ENCODE measurements around the gene TERT.

Gene TERT

DNA sequence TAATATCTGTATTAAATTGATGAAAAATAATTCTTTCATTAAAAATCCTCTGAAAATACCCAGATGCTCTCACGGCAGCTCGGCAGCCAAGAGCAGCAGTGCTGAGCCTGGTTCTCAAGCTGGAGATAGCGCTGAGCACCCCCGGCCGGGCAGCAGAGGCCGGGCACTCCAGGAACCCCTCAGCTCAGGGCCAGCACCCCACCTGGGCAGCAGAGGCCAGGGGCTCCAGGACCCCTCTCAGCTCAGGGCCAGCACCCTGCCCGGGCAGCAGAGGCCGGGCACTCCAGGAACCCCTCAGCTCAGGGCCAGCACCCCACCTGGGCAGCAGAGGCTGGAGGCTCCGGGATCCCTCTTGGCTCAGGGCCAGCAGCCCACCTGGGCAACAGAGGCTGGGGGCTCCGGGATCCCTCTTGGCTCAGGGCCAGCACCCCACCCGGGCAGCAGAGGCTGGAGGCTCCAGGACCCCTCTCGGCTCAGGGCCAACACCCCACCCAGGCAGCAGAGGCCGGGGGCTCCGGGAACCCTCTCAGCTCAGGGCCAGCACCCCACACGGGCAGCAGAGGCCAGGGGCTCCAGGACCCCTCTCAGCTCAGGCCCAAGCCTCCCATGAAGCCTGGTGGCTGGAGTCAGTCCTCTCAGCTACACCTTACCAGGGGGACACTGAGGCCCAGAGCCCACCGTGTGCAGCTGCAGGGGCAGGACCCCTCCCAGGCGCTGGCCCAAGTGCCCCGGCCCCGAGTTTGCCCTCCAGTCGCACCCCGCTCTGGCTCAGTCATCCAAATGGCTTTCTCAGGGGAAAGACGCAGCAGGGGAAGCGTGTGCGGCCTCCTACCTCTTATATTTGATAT lies 28.3 kb upstream of the TERT start:
- Histone ChIP-seq H3K27ac (ENCODE audit: low read length) (no peak overlapping the region), H3K9me3 (ENCODE audit: control insufficient read depth in 1 of 2, low read length in 2 of 2) (no peaks in the 10 kb centered on the region), H3K4me3 (ENCODE audit: low read depth in 1 of 2, low read length in 2 of 2) (no peak overlapping the region), H3K27me3 (ENCODE audit: low read depth, low read length) (no peaks in the 10 kb centered on the region), H3K4me1 (ENCODE audit: control insufficient read depth in 1 of 2, insufficient read depth in 2 of 2, low read length in 2 of 2) (no peaks in the 10 kb centered on the region), H3K36me3 (ENCODE audit: control insufficient read depth in 1 of 2, insufficient read depth in 2 of 2, low read length in 2 of 2) (peaks cover 43 to 80% of the 10 kb centered on the region in 2 donors)

DNA sequence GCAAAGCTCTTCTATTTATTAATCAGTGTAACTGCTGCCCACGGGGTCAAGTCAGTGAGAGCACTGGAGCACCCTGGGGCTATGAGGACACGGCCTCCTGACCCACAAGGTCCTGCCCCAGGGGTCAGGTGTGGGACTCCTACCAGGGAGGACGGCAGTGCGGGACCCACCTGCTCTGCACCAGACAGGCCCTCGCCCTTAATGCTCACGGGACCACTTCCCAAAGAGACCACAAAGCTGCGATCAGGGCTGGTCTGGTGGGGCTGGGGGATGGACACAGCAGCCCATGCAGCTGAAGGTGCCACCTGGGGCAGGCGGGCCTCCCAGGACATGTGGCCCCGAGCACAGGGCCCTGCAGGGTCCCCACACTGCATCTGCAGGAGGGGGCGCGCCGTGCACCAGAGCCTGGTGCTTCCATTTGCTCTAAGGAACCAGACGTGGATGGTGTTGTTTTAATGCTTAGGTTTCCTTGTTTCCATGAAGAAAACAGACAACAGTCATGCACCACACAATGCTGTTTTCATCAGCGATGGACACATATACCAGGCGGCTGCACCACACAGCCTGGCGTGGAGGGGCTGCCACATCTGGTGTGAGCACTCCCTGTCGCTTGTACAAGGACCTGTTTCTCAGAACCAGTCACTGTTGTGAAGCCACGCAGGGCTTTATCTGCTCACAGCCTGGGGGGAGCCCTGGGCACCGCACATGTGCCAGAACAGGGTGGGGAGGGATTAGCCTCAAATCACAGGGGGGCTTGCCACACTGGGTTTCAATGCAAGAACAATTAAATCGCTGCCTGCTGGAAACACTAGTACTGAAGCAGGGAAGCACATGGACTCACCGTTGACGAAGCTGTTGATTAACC lies 27.4 kb upstream of the TERT start:
- Histone ChIP-seq H3K9me3 (ENCODE audit: control insufficient read depth in 1 of 2, low read length in 2 of 2) (no peaks in the 10 kb centered on the region), H3K4me1 (ENCODE audit: control insufficient read depth in 1 of 2, insufficient read depth in 2 of 2, low read length in 2 of 2) (no peaks in the 10 kb centered on the region), H3K27me3 (ENCODE audit: low read depth, low read length) (no peaks in the 10 kb centered on the region), H3K36me3 (ENCODE audit: control insufficient read depth in 1 of 2, insufficient read depth in 2 of 2, low read length in 2 of 2) (peaks cover 50 to 88% of the 10 kb centered on the region in 2 donors), H3K27ac (ENCODE audit: low read length) (no peak overlapping the region), H3K4me3 (ENCODE audit: low read depth in 1 of 2, low read length in 2 of 2) (no peak overlapping the region)

DNA sequence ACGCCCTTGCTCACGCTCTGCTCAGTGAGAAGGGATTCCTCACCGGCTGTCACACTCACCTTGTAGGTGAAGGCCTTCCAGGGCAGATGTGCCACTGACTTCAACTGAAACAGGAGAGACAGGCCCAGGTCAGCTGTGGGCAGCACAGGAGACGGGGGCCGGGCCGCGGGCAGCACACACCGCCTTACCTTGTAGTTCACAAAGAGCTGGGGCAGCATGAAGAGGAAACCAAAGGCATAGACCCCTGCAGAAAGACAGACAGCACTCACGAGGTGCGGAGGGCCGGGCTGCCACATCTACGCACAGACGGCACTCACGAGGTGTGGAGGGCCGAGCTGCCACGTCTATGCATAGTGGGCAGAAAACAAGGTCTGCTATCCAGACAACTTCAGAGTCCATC lies 26.7 kb upstream of the TERT start:
- no peak overlapping the region for H3K27ac ChIP-seq (ENCODE audit: low read length)
- H3K4me3 ChIP-seq (ENCODE audit: low read depth in 1 of 2, low read length in 2 of 2), result no peak overlapping the region
- H3K9me3 ChIP-seq (ENCODE audit: control insufficient read depth in 1 of 2, low read length in 2 of 2), result no peaks in the 10 kb centered on the region
- H3K4me1 ChIP-seq (ENCODE audit: control insufficient read depth in 1 of 2, insufficient read depth in 2 of 2, low read length in 2 of 2), result no peaks in the 10 kb centered on the region
- peaks cover 50 to 88% of the 10 kb centered on the region in 2 donors for H3K36me3 ChIP-seq (ENCODE audit: control insufficient read depth in 1 of 2, insufficient read depth in 2 of 2, low read length in 2 of 2)
- H3K27me3 ChIP-seq (ENCODE audit: low read depth, low read length), result no peaks in the 10 kb centered on the region

DNA sequence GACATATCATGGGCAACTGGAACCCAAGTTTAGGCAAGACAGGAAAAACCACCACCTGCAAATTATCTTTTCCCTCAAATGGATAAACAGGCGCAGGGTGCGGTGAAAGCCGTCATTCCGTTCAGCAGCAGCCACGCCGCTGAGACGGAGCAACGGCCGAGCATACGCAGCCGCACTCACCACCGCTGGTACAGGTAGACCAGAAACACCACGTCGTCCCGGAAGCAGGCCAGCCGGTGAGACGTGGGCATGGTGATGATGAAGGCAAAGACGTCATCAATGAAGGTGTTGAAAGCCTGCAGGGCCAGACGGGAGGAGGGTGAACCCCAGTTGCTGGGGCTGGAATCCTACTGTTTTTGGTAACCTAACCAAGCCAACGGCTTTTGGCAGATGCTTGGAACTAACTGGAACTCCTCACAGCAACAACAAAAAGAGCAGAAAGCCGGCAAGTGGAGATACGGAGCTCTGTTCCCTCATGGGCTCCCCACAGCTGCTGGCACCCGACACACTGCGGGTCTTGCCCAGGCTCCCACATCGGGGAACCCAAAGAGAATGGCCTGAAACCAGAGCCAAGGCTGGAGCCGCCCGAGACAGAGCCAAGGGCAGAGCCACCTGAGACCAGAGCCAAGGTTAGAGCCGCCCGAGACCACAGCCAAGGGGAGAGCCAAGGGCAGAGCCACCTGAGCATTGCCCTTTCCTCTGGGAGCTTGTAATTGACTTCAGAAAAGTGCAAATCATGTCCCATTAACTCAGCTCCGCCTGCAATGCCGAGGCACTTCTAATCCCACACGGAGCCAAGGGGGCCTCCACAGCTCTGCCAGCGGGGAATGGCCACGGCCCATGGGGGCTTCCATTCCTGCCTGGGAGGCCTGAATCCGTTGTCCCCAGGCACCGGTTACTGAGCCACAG lies 25.8 kb upstream of the TERT start:
- H3K4me1 ChIP-seq (ENCODE audit: control insufficient read depth in 1 of 2, insufficient read depth in 2 of 2, low read length in 2 of 2), result peaks cover 0 to under 1% of the 10 kb centered on the region in 2 donors
- no peaks in the 10 kb centered on the region for H3K27me3 ChIP-seq (ENCODE audit: low read depth, low read length)
- H3K27ac ChIP-seq (ENCODE audit: low read length), result no peak overlapping the region
- H3K9me3 ChIP-seq (ENCODE audit: control insufficient read depth in 1 of 2, low read length in 2 of 2), result no peaks in the 10 kb centered on the region
- H3K4me3 ChIP-seq (ENCODE audit: low read depth in 1 of 2, low read length in 2 of 2), result no peak overlapping the region
- H3K36me3 ChIP-seq (ENCODE audit: control insufficient read depth in 1 of 2, insufficient read depth in 2 of 2, low read length in 2 of 2), result peaks cover 50 to 83% of the 10 kb centered on the region in 2 donors

DNA sequence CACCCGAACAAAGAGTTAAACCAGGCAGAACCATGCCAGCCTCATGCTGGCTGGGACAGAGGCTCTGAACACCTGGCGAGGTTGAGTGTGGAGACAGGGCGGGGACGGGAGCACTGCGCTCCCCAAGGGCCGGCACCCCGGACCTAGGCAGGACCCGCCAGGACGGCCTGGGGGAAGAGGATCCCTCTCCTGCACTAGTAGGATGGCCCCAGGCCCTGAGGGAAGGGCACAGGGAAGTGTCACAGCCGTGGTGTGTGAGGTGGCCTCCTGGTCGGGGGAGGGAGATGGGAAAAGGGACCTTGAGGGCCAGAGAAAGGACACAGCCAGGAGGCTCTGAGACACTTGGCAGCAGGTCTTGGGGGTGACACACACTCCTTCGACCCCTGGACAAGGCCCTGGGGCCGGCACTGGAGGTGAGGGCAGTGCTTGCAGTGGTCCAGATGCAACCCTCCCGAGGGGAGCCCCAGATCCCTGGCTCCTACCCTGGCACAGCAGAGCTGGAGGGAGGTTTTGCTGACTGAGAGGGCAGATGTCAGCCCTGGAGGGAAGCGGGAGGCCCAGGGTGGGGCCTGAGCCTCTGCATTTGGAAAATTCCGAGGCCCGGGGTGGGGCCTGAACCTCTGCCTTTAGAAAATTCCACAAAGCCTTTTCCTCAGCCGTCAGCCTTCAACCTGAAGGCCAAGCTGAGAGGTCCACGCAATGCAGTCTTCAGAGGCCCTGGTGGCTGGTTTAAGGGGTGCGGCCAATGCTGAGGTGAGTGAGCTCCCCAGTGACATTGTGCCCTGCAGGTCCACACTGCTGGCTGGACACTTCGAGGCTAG lies 24.8 kb upstream of the TERT start:
- no peaks in the 10 kb centered on the region for H3K27me3 ChIP-seq (ENCODE audit: low read depth, low read length)
- H3K36me3 ChIP-seq (ENCODE audit: control insufficient read depth in 1 of 2, insufficient read depth in 2 of 2, low read length in 2 of 2), result peaks cover 46 to 72% of the 10 kb centered on the region in 2 donors
- no peak overlapping the region for H3K27ac ChIP-seq (ENCODE audit: low read length)
- no peak overlapping the region for H3K4me3 ChIP-seq (ENCODE audit: low read depth in 1 of 2, low read length in 2 of 2)
- H3K9me3 ChIP-seq (ENCODE audit: control insufficient read depth in 1 of 2, low read length in 2 of 2), result no peaks in the 10 kb centered on the region
- H3K4me1 ChIP-seq (ENCODE audit: control insufficient read depth in 1 of 2, insufficient read depth in 2 of 2, low read length in 2 of 2), result peaks cover 0 to 3% of the 10 kb centered on the region in 2 donors

DNA sequence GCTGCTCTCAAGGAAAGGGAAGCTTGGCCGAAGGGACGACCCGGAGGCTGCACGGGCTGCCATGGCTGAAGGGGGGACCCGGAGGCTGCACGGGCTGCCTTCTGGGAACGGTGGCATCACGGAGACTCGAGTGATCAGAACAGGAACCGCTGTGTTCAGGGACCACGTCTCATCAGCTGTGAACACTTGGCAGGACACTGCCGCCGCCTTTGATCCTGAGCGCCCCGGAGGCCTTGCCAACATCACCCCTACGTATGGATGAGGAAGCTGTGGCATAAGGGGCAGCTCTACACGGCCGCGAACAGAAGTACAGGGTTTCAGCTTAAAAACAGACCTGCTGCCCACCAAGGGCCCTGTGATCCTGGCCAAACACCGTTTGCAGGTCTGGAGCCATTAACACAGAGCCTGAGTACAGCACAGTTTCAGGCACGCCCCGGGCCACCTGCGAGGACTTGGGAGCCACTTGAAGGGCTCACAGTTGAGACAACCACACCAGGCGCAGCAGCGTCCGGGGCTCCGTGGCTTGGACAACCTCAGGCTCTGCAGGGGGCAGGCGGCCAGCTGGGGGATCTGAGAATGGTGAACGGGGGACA lies 23.9 kb upstream of the TERT start:
- H3K36me3 ChIP-seq (ENCODE audit: control insufficient read depth in 1 of 2, insufficient read depth in 2 of 2, low read length in 2 of 2), result peaks cover 38 to 64% of the 10 kb centered on the region in 2 donors
- no peak overlapping the region for H3K27ac ChIP-seq (ENCODE audit: low read length)
- H3K9me3 ChIP-seq (ENCODE audit: control insufficient read depth in 1 of 2, low read length in 2 of 2), result no peaks in the 10 kb centered on the region
- no peaks in the 10 kb centered on the region for H3K27me3 ChIP-seq (ENCODE audit: low read depth, low read length)
- no peak overlapping the region for H3K4me3 ChIP-seq (ENCODE audit: low read depth in 1 of 2, low read length in 2 of 2)
- peaks cover 0 to 3% of the 10 kb centered on the region in 2 donors for H3K4me1 ChIP-seq (ENCODE audit: control insufficient read depth in 1 of 2, insufficient read depth in 2 of 2, low read length in 2 of 2)

DNA sequence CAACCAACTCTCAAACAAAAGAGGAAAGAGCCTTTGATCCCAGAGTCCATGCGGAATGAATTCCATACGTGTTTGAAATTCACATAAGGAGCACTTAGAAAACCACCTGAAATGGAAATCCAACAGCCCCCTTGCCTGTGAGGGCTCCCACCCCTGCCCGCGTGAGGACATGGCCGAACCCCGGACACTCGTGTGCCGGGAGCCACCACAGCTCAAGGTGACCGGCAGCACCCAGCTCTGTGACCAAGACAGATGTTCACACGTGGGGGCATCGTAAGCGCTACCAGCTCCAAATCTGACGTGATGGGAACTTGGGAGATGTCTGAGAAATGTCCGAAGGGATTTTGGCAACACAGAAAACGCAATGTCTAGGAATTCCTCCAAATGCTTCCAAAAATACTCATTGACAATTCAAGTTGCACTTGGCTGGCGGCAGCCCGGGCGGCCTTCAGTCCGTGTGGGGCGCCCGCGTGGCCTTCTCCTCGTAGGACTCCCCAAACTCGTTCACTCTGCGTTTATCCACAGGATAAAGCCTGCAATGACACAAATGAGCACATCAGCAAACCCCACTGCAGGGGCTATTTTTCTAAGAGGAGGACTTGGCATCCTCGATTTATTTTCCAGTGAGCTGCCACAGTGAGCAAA lies 23.2 kb upstream of the TERT start:
- H3K36me3 ChIP-seq (ENCODE audit: control insufficient read depth in 1 of 2, insufficient read depth in 2 of 2, low read length in 2 of 2), result peaks cover 38 to 57% of the 10 kb centered on the region in 2 donors
- no peaks in the 10 kb centered on the region for H3K27me3 ChIP-seq (ENCODE audit: low read depth, low read length)
- H3K4me1 ChIP-seq (ENCODE audit: control insufficient read depth in 1 of 2, insufficient read depth in 2 of 2, low read length in 2 of 2), result peaks cover 0 to 3% of the 10 kb centered on the region in 2 donors
- no peak overlapping the region for H3K4me3 ChIP-seq (ENCODE audit: low read depth in 1 of 2, low read length in 2 of 2)
- no peak overlapping the region for H3K27ac ChIP-seq (ENCODE audit: low read length)
- no peaks in the 10 kb centered on the region for H3K9me3 ChIP-seq (ENCODE audit: control insufficient read depth in 1 of 2, low read length in 2 of 2)

DNA sequence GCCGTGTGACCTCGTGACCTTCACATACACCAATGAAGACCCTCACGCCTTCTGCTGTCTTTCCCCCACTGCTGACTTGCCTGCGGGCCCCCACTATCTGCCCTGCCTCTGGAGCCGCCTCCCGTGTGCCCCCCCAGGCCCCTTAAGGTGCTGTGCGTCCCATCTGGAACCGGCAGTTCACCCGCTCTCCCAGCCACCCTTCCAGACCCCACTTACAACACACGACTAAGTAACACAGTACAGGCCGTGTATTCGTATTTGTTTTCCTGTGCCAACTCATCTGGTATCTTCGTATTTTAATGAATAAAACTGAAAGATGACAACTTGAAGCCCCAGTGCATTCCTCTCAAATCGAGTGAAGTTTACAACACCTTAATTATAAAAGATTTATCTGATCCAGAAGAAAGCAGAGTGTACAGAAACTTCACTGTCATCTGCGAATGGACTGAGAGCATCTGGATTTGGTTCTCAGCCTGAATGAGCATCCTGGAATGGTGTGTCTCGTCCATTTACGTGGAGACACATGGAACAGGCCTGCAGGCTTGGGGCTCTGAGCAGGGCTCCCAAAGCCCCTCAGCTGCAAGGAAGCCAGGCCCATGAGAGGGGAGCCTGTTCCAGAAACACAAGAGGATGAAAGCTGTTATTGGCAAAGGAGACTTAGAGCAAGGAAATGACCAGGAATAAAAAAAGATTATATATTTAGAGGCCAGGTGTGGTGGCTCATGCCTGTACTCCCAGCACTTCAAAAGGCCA lies 21.9 kb upstream of the TERT start:
- peaks cover 0 to 3% of the 10 kb centered on the region in 2 donors for H3K4me1 ChIP-seq (ENCODE audit: control insufficient read depth in 1 of 2, insufficient read depth in 2 of 2, low read length in 2 of 2)
- H3K27me3 ChIP-seq (ENCODE audit: low read depth, low read length), result no peaks in the 10 kb centered on the region
- peak overlapping the region; percentile 31 for H3K27ac ChIP-seq (ENCODE audit: low read length)
- H3K4me3 ChIP-seq (ENCODE audit: low read depth in 1 of 2, low read length in 2 of 2), result no peak overlapping the region
- no peaks in the 10 kb centered on the region for H3K9me3 ChIP-seq (ENCODE audit: control insufficient read depth in 1 of 2, low read length in 2 of 2)
- H3K36me3 ChIP-seq (ENCODE audit: control insufficient read depth in 1 of 2, insufficient read depth in 2 of 2, low read length in 2 of 2), result peaks cover 37 to 44% of the 10 kb centered on the region in 2 donors

DNA sequence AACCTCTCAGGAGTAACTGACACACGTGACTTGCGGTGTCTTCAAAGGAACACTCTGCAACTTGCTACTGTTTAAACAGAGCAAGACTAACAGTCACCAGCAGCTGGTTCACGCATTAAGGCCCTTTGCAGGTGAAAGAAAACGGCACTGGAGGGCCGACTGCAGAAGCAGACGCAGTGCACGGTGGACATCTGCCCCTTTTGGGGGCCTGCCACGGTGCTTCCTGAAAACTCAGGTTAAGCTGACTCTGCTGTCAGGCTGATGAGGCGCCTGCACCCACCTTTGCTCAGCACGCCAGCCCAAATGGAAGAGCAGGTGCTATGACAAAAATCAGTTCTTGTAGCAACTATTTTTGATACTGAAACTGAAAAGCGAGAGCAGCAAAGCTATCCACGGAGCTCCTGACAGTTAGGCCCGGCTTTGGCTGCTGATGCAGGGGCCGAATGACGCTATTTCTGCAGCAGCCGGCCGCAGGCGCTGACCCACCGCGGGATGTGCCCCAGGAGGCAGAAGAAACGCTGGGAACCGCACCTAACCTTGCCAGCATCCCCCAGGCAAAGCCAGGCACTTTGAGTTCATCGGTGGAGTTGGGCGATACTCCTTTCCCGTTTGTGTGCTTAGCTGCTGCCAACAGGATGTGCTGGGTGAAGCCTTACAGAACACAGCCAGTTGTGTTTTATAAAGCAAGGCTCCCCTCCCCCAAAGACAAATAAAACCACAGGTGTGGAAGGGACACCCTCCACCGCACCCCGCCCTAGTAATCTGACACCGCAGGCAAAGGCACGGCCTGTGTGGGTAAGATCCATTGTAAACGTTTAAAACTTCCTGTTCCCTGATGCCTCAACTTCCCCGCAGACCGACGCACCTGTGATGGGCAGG lies 21.1 kb upstream of the TERT start:
- peaks cover 30 to 36% of the 10 kb centered on the region in 2 donors for H3K36me3 ChIP-seq (ENCODE audit: control insufficient read depth in 1 of 2, insufficient read depth in 2 of 2, low read length in 2 of 2)
- H3K4me1 ChIP-seq (ENCODE audit: control insufficient read depth in 1 of 2, insufficient read depth in 2 of 2, low read length in 2 of 2), result peaks cover 0 to 3% of the 10 kb centered on the region in 2 donors
- peak overlapping the region; percentile 45 for H3K27ac ChIP-seq (ENCODE audit: low read length)
- H3K9me3 ChIP-seq (ENCODE audit: control insufficient read depth in 1 of 2, low read length in 2 of 2), result no peaks in the 10 kb centered on the region
- peak overlapping the region; percentile 20 to 42 for H3K4me3 ChIP-seq (ENCODE audit: low read depth in 1 of 2, low read length in 2 of 2)
- no peaks in the 10 kb centered on the region for H3K27me3 ChIP-seq (ENCODE audit: low read depth, low read length)
